CD8-positive, alpha-beta memory T cell (primary cell): ENCODE results near the gene RNF144B. TPM values are rescaled to one million over a fixed set of nuclear protein-coding genes. Genes with fewer than 3 reads are reported as not detected.

Source experiments
- CTCF ChIA-PET: fragments of 350-600 bp; sonication (Branson Sonifier 250); formaldehyde crosslinking; loops from one replicate; lab custom pipeline; 2021; ENCODE audit warnings: antibody characterized with exemption; lab: Charles Lee
- POLR2A ChIA-PET: fragments of 350-600 bp; sonication (Branson Sonifier 250); formaldehyde crosslinking; loops from one replicate; lab custom pipeline; 2021; ENCODE audit warnings: antibody characterized with exemption; lab: Charles Lee
- DNase-seq, 5 donors: peaks; one replicate each; pipeline versions ENCODE4 v3.0.0 to v3.0.0-alpha.2; 2020 to 2022; ENCODE audit warnings: mixed read lengths in 1 of 5
- H3K27ac ChIP-seq: one replicate; pipeline ENCODE4 v1.7.0; 2013; ENCODE audit warnings: low read depth, mild to moderate bottlenecking, low read length, moderate library complexity
- H3K27me3 ChIP-seq: 2 replicates; pipeline ENCODE4 v1.7.0; 2013; ENCODE audit warnings: low read length, mild to moderate bottlenecking; ENCODE audit not compliant: insufficient read depth, poor library complexity, severe bottlenecking
- H3K36me3 ChIP-seq: 2 replicates; pipeline ENCODE4 v1.7.0; 2013; ENCODE audit warnings: mild to moderate bottlenecking, low read length, moderate library complexity; ENCODE audit not compliant: insufficient read depth
- H3K4me1 ChIP-seq: 2 replicates; pipeline ENCODE4 v1.7.0; 2013; ENCODE audit warnings: mild to moderate bottlenecking, low read length, moderate library complexity; ENCODE audit not compliant: insufficient read depth
- H3K4me3 ChIP-seq: 2 replicates; pipeline ENCODE4 v1.7.0; 2013; ENCODE audit warnings: mild to moderate bottlenecking, low read length
- H3K9me3 ChIP-seq: 2 replicates; pipeline ENCODE4 v1.7.0; 2013; ENCODE audit warnings: mild to moderate bottlenecking, low read length
- H3K27ac Mint-ChIP-seq, 8 donors: one replicate each; pipeline ENCODE4 v1.8.0; 2020 to 2021; ENCODE audit warnings: mixed read lengths in 8 of 8, mild to moderate bottlenecking in 6 of 8, inconsistent platforms in 3 of 8, moderate library complexity in 3 of 8
- H3K27me3 Mint-ChIP-seq, 2 donors: one replicate each; pipeline ENCODE4 v1.8.0; 2020 to 2021; ENCODE audit warnings: mixed read lengths in 2 of 2, mild to moderate bottlenecking in 1 of 2, moderate library complexity in 1 of 2
- H3K36me3 Mint-ChIP-seq, 3 donors: one replicate each; pipeline ENCODE4 v1.8.0; 2020 to 2021; ENCODE audit warnings: mixed read lengths in 3 of 3, inconsistent platforms in 1 of 3, mild to moderate bottlenecking in 1 of 3
- H3K4me1 Mint-ChIP-seq, 3 donors: one replicate each; pipeline ENCODE4 v1.8.0; 2020 to 2021; ENCODE audit warnings: mixed read lengths in 3 of 3, inconsistent platforms in 1 of 3, mild to moderate bottlenecking in 1 of 3
- H3K4me3 Mint-ChIP-seq, 7 donors: one replicate each; pipeline ENCODE4 v1.8.0; 2020 to 2021; ENCODE audit warnings: mixed read lengths in 7 of 7, mild to moderate bottlenecking in 6 of 7, moderate library complexity in 4 of 7, inconsistent platforms in 2 of 7
- H3K9me3 Mint-ChIP-seq, 5 donors: one replicate each; pipeline ENCODE4 v1.8.0; 2020 to 2022; ENCODE audit warnings: mixed read lengths in 5 of 5, mild to moderate bottlenecking in 3 of 5, moderate library complexity in 2 of 5, inconsistent platforms in 1 of 5
- polyA plus RNA-seq: library from polyadenylated mRNA; unstranded; fragments of 300-500 nt; fragmentation: Illumina TruSeq; gene quantifications from one replicate; pipeline ENCODE4 v1.2.3, GENCODE V29; 2021
- total RNA-seq, 2 experiments: library from RNA; stranded (reverse); gene quantifications; one replicate each; pipeline ENCODE4 v1.2.3, GENCODE V29; 2021

The RNF144B gene
- total and polyA plus RNA-seq, 3 experiments from 2014 or later: 0.98 to 1.3 (median 1.2) TPM

GRCh38 chr6:18496462-18496861 lies 109.3 kb downstream of the RNF144B start:
- H3K4me3 Mint-ChIP-seq: no peak overlapping the region
- ChIA-PET POLR2A (no interaction called here), CTCF (no interaction called here)
- no peak for DNase-seq
- Histone ChIP-seq H3K36me3 (no peaks in the 10 kb centered on the region), H3K27ac (no peak overlapping the region), H3K9me3 (no peaks in the 10 kb centered on the region), H3K4me3 (no peak overlapping the region), H3K27me3 (no peaks in the 10 kb centered on the region), H3K4me1 (no peaks in the 10 kb centered on the region)
- no peaks in the 10 kb centered on the region for H3K4me1 Mint-ChIP-seq
- H3K27me3 Mint-ChIP-seq: no peaks in the 10 kb centered on the region
- no peaks in the 10 kb centered on the region for H3K36me3 Mint-ChIP-seq
- no peaks in the 10 kb centered on the region for H3K9me3 Mint-ChIP-seq
- H3K27ac Mint-ChIP-seq: no peak overlapping the region

- ChIA-PET CTCF (no interaction called here), POLR2A (no interaction called here)
- Mint-ChIP-seq H3K4me1 (no peaks in the 10 kb centered on the region), H3K27me3 (no peaks in the 10 kb centered on the region), H3K36me3 (no peaks in the 10 kb centered on the region), H3K9me3 (no peaks in the 10 kb centered on the region), H3K27ac (no peak overlapping the region), H3K4me3 (no peak overlapping the region)
- Histone ChIP-seq H3K4me3 (no peak overlapping the region), H3K4me1 (no peaks in the 10 kb centered on the region), H3K36me3 (no peaks in the 10 kb centered on the region), H3K27me3 (no peaks in the 10 kb centered on the region), H3K9me3 (no peaks in the 10 kb centered on the region), H3K27ac (no peak overlapping the region)
- DNase-seq: no peak
These were observed 109.9 kb downstream of the RNF144B start for GRCh38 chr6:18497006-18497405.

GRCh38 chr6:18498408-18498807 lies 111.3 kb downstream of the RNF144B start:
- no peaks in the 10 kb centered on the region for H3K9me3 ChIP-seq
- H3K36me3 ChIP-seq: no peaks in the 10 kb centered on the region
- H3K27ac Mint-ChIP-seq: no peak overlapping the region
- CTCF ChIA-PET: no interaction called here
- POLR2A ChIA-PET: no interaction called here
- H3K4me3 Mint-ChIP-seq: no peak overlapping the region
- no peaks in the 10 kb centered on the region for H3K27me3 ChIP-seq
- no peak for DNase-seq
- no peaks in the 10 kb centered on the region for H3K4me1 ChIP-seq
- H3K4me1 Mint-ChIP-seq: no peaks in the 10 kb centered on the region
- no peak overlapping the region for H3K27ac ChIP-seq
- H3K9me3 Mint-ChIP-seq: no peaks in the 10 kb centered on the region
- no peak overlapping the region for H3K4me3 ChIP-seq
- no peaks in the 10 kb centered on the region for H3K36me3 Mint-ChIP-seq
- H3K27me3 Mint-ChIP-seq: peaks cover 1 to 3% of the 10 kb centered on the region in 2 donors

- no peak overlapping the region for H3K4me3 Mint-ChIP-seq
- Histone ChIP-seq H3K9me3 (no peaks in the 10 kb centered on the region), H3K27me3 (no peaks in the 10 kb centered on the region), H3K4me1 (no peaks in the 10 kb centered on the region), H3K36me3 (no peaks in the 10 kb centered on the region), H3K27ac (no peak overlapping the region), H3K4me3 (no peak overlapping the region)
- H3K4me1 Mint-ChIP-seq: no peaks in the 10 kb centered on the region
- ChIA-PET CTCF (no interaction called here), POLR2A (no interaction called here)
- peaks cover 4 to 7% of the 10 kb centered on the region in 2 donors for H3K27me3 Mint-ChIP-seq
- H3K36me3 Mint-ChIP-seq: no peaks in the 10 kb centered on the region
- H3K27ac Mint-ChIP-seq: no peak overlapping the region
- DNase-seq: no peak
- no peaks in the 10 kb centered on the region for H3K9me3 Mint-ChIP-seq
These were observed 113.9 kb downstream of the RNF144B start for GRCh38 chr6:18500921-18501662.

- Mint-ChIP-seq H3K36me3 (no peaks in the 10 kb centered on the region), H3K27ac (no peak overlapping the region), H3K9me3 (no peaks in the 10 kb centered on the region), H3K27me3 (peaks cover 4 to 7% of the 10 kb centered on the region in 2 donors), H3K4me1 (no peaks in the 10 kb centered on the region), H3K4me3 (no peak overlapping the region)
- Histone ChIP-seq H3K27me3 (no peaks in the 10 kb centered on the region), H3K4me1 (no peaks in the 10 kb centered on the region), H3K9me3 (no peaks in the 10 kb centered on the region), H3K36me3 (no peaks in the 10 kb centered on the region), H3K4me3 (no peak overlapping the region), H3K27ac (no peak overlapping the region)
- ChIA-PET POLR2A (no interaction called here), CTCF (interaction anchor here (5.3 kb wide), 1 partner anchor 179 kb away, joined by 50 read pairs; no protein-coding TSS in a partner anchor)
- DNase-seq: no peak
These were observed 114.5 kb downstream of the RNF144B start for GRCh38 chr6:18501663-18502013.

GRCh38 chr6:18503206-18503592 lies 116.0 kb downstream of the RNF144B start:
- no peaks in the 10 kb centered on the region for H3K9me3 ChIP-seq
- no peaks in the 10 kb centered on the region for H3K36me3 ChIP-seq
- H3K4me3 Mint-ChIP-seq: no peak overlapping the region
- ChIA-PET POLR2A (no interaction called here), CTCF (interaction anchor here (0.7 to 5.3 kb wide), 5 partner anchors 13 to 199 kb away, joined by 3 to 50 read pairs (median 3); no protein-coding TSS in a partner anchor)
- H3K36me3 Mint-ChIP-seq: no peaks in the 10 kb centered on the region
- H3K27me3 ChIP-seq: no peaks in the 10 kb centered on the region
- no peaks in the 10 kb centered on the region for H3K9me3 Mint-ChIP-seq
- no peaks in the 10 kb centered on the region for H3K4me1 Mint-ChIP-seq
- no peaks in the 10 kb centered on the region for H3K4me1 ChIP-seq
- no peak overlapping the region for H3K27ac Mint-ChIP-seq
- no peak overlapping the region for H3K27ac ChIP-seq
- H3K27me3 Mint-ChIP-seq: peaks cover 4 to 7% of the 10 kb centered on the region in 2 donors
- no peak overlapping the region for H3K4me3 ChIP-seq
- DNase-seq: no peak

GRCh38 chr6:18503593-18504231 lies 116.6 kb downstream of the RNF144B start:
- H3K4me3 ChIP-seq: no peak overlapping the region
- ChIA-PET CTCF (interaction anchor here (0.9 to 5.3 kb wide), 4 partner anchors 12 to 200 kb away, joined by 3 to 50 read pairs (median 8); no protein-coding TSS in a partner anchor), POLR2A (no interaction called here)
- H3K27ac ChIP-seq: no peak overlapping the region
- H3K36me3 Mint-ChIP-seq: no peaks in the 10 kb centered on the region
- no peaks in the 10 kb centered on the region for H3K4me1 ChIP-seq
- no peaks in the 10 kb centered on the region for H3K27me3 ChIP-seq
- peaks cover 4 to 7% of the 10 kb centered on the region in 2 donors for H3K27me3 Mint-ChIP-seq
- H3K4me3 Mint-ChIP-seq: peak overlapping the region in 2 of 7 donors; percentile 13 to 14
- H3K27ac Mint-ChIP-seq: no peak overlapping the region
- no peaks in the 10 kb centered on the region for H3K9me3 Mint-ChIP-seq
- peak in 3 of 5 donors; percentile 14 to 48 (median 29) for DNase-seq
- no peaks in the 10 kb centered on the region for H3K4me1 Mint-ChIP-seq
- no peaks in the 10 kb centered on the region for H3K36me3 ChIP-seq
- H3K9me3 ChIP-seq: no peaks in the 10 kb centered on the region

GRCh38 chr6:18504232-18504596 lies 117.1 kb downstream of the RNF144B start:
- Histone ChIP-seq H3K27ac (no peak overlapping the region), H3K4me1 (no peaks in the 10 kb centered on the region), H3K27me3 (no peaks in the 10 kb centered on the region), H3K36me3 (no peaks in the 10 kb centered on the region), H3K4me3 (no peak overlapping the region), H3K9me3 (no peaks in the 10 kb centered on the region)
- Mint-ChIP-seq H3K4me3 (no peak overlapping the region), H3K9me3 (no peaks in the 10 kb centered on the region), H3K4me1 (no peaks in the 10 kb centered on the region), H3K27me3 (peaks cover 4 to 7% of the 10 kb centered on the region in 2 donors), H3K36me3 (no peaks in the 10 kb centered on the region), H3K27ac (no peak overlapping the region)
- DNase-seq: no peak
- ChIA-PET POLR2A (no interaction called here), CTCF (interaction anchor here (1.0 to 5.3 kb wide), 3 partner anchors 175 to 200 kb away, joined by 3 to 50 read pairs (median 12); no protein-coding TSS in a partner anchor)
